Adrenal gland (tissue), 5 donors: ENCODE results near the gene CROCC.
"Not testable (repeated sequence)": the region's sequence is repeated elsewhere in the genome, so short reads cannot be mapped to it uniquely, and the experiment has no call there.

Experiments used
- CTCF ChIP-seq, 6 experiments: fragments of 450-650 bp in 4 of 6; fragments of 200-600 bp in 2 of 6; sonication (generic) in 1 of 6; IDR thresholded peaks; 1 replicate in 5 of 6; 2 replicates in 1 of 6; pipeline versions ENCODE4 v1.5.1 to v1.8.0; 2016 to 2021; ENCODE audit warnings: antibody characterized with exemption in 6 of 6, mild to moderate bottlenecking in 2 of 6, moderate library complexity in 1 of 6
- POLR2A ChIP-seq, 2 donors: fragments of 450-650 bp; IDR thresholded peaks; one replicate each; pipeline ENCODE4 v1.6.1; 2017; ENCODE audit warnings: antibody characterized with exemption in 2 of 2, mild to moderate bottlenecking in 2 of 2, moderate library complexity in 1 of 2
- donor health status: DM: no; HTN: no; CAD: no.

DNA sequence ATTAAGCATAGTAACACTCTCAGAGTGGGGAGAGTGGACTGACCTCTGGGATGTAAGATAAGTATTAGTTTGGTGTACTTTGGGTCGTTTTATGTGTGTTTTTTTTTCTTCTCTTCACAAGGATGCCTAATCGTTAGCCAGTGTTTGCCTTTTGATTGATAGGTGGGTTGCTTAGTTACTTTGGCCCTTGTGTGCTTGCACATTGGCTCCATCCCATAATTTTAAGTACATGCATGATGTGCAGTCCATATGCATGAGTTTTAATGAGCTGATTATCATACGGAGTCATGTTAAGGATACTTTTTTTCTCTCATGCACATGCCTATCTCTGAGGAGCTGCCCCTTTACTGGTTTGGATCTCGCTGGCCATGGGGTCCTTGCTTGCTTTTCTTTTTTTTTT is 30.7 kb upstream of the CROCC start:
- TF ChIP-seq CTCF, POLR2A (IDR thresholded peaks at IDR 0.05): not testable (repeated sequence)
